Activated CD4-positive, alpha-beta T cell treated with anti-CD3 and anti-CD28 coated beads, Interleukin-2, amount 50 U/mL, for 48 hours (primary cell): ENCODE results near the gene PSG6.
"Not testable (repeated sequence)": the region's sequence is repeated elsewhere in the genome, so short reads cannot be mapped to it uniquely, and the experiment has no call there.

Experiments
- DNase-seq, 2 experiments: peaks; one replicate each; pipeline ENCODE4 v3.0.0-alpha.2; 2020

PSG6 gene

GRCh38 chr19:42917634-42918033 is at the start of gene PSG6:
Gene PSG6, minus strand, starts transcription at chr19:42917894. Its CDS starts 102 bp downstream, at chr19:42917792.
- DNase-seq = not testable (repeated sequence)

GRCh38 chr19:42965176-42965575 is 47.5 kb upstream of the PSG6 start:
- no peak for DNase-seq

- DNase-seq = no peak
Observed at GRCh38 chr19:42961119-42961518, 43.4 kb upstream of the PSG6 start.

- DNase-seq = not testable (repeated sequence)
Observed at GRCh38 chr19:42952126-42952525, 34.4 kb upstream of the PSG6 start.

- DNase-seq = not testable (repeated sequence)
Observed at GRCh38 chr19:42951476-42951875, 33.8 kb upstream of the PSG6 start.

GRCh38 chr19:42942187-42942789 is 24.6 kb upstream of the PSG6 start:
- peak in 1 of 2 experiments; percentile 4 for DNase-seq

GRCh38 chr19:42937107-42937506 is 19.4 kb upstream of the PSG6 start, which contains the start of gene PSG7:
Gene PSG7, minus strand, starts transcription at chr19:42937207. Its CDS starts 131 bp downstream, at chr19:42937076.
- DNase-seq = not testable (repeated sequence)

GRCh38 chr19:42934726-42935125 is 17.0 kb upstream of the PSG6 start:
- DNase-seq = not testable (repeated sequence)

GRCh38 chr19:42934183-42934582 is 16.5 kb upstream of the PSG6 start:
- DNase-seq = not testable (repeated sequence)

GRCh38 chr19:42933412-42933811 is 15.7 kb upstream of the PSG6 start:
- not testable (repeated sequence) for DNase-seq

GRCh38 chr19:42932485-42933101 is 14.9 kb upstream of the PSG6 start:
- DNase-seq = not testable (repeated sequence)

- peak; percentile 50 to 58 for DNase-seq
Observed at GRCh38 chr19:42930214-42930613, 12.5 kb upstream of the PSG6 start.

- no peak for DNase-seq
Observed at GRCh38 chr19:42928896-42929295, 11.2 kb upstream of the PSG6 start.

- DNase-seq = no peak
Observed at GRCh38 chr19:42926781-42927180, 9.1 kb upstream of the PSG6 start.

- peak; percentile 43 to 47 for DNase-seq
Observed at GRCh38 chr19:42923106-42923505, 5.4 kb upstream of the PSG6 start.

- not testable (repeated sequence) for DNase-seq
Observed at GRCh38 chr19:42920971-42921370, 3.3 kb upstream of the PSG6 start.

- no peak for DNase-seq
Observed at GRCh38 chr19:42919757-42920079, 2.0 kb upstream of the PSG6 start.

GRCh38 chr19:42919070-42919756 is 1.5 kb upstream of the PSG6 start:
- not testable (repeated sequence) for DNase-seq

- DNase-seq = not testable (repeated sequence)
Observed at GRCh38 chr19:42918377-42919069, 829 bp upstream of the PSG6 start.

GRCh38 chr19:42916931-42917330 is 763 bp downstream of the PSG6 start:
- not testable (repeated sequence) for DNase-seq

GRCh38 chr19:42913516-42913915 is 4.2 kb downstream of the PSG6 start:
- DNase-seq = not testable (repeated sequence)

- not testable (repeated sequence) for DNase-seq
Observed at GRCh38 chr19:42912941-42913340, 4.8 kb downstream of the PSG6 start.

- not testable (repeated sequence) for DNase-seq
Observed at GRCh38 chr19:42911731-42912130, 6.0 kb downstream of the PSG6 start.
